Stimulated activated naive CD8-positive, alpha-beta T cell treated with anti-CD3 and anti-CD28 coated beads, Interleukin-15, Interleukin-2, amounts not matched to agents 100 ng/mL and 50 ng/mL, for 24 hours (primary cell): ENCODE data around the gene ARHGEF19.
A peak's percentile ranks its signal among the peaks of the same experiment; 100 is the strongest.
"Not testable (repeated sequence)": the region's sequence is repeated elsewhere in the genome, so short reads cannot be mapped to it uniquely, and the experiment has no call there.

Experiments
- H3K27ac Mint-ChIP-seq: one replicate; pipeline ENCODE4 v1.8.0; 2021; ENCODE audit warnings: mild to moderate bottlenecking, mixed read lengths
- H3K27me3 Mint-ChIP-seq: one replicate; pipeline ENCODE4 v1.8.0; 2021; ENCODE audit warnings: mixed read lengths
- H3K36me3 Mint-ChIP-seq: one replicate; pipeline ENCODE4 v1.8.0; 2021; ENCODE audit warnings: low read depth, mixed read lengths
- H3K4me1 Mint-ChIP-seq: one replicate; pipeline ENCODE4 v1.8.0; 2021; ENCODE audit warnings: low read depth, mixed read lengths
- H3K4me3 Mint-ChIP-seq: one replicate; pipeline ENCODE4 v1.8.0; 2021; ENCODE audit warnings: mild to moderate bottlenecking, mixed read lengths
- H3K9me3 Mint-ChIP-seq: one replicate; pipeline ENCODE4 v1.8.0; 2021; ENCODE audit warnings: mixed read lengths

ARHGEF19 gene

GRCh38 chr1:16168144-16168495, 44.3 kb downstream of the ARHGEF19 start:
- H3K4me3 Mint-ChIP-seq = peak overlapping the region; percentile 17
- H3K36me3 Mint-ChIP-seq, H3K9me3 Mint-ChIP-seq, H3K27me3 Mint-ChIP-seq, H3K27ac Mint-ChIP-seq: not testable (repeated sequence)
- H3K4me1 Mint-ChIP-seq = peaks cover 36% of the 10 kb centered on the region

GRCh38 chr1:16167331-16168143, 44.9 kb downstream of the ARHGEF19 start:
- H3K4me3 Mint-ChIP-seq = peak overlapping the region; percentile 13
- no peaks in the 10 kb centered on the region for H3K36me3 Mint-ChIP-seq
- H3K27me3 Mint-ChIP-seq = peaks cover 4% of the 10 kb centered on the region
- H3K4me1 Mint-ChIP-seq = peaks cover 41% of the 10 kb centered on the region
- H3K9me3 Mint-ChIP-seq = no peaks in the 10 kb centered on the region
- H3K27ac Mint-ChIP-seq = no peak overlapping the region

DNA sequence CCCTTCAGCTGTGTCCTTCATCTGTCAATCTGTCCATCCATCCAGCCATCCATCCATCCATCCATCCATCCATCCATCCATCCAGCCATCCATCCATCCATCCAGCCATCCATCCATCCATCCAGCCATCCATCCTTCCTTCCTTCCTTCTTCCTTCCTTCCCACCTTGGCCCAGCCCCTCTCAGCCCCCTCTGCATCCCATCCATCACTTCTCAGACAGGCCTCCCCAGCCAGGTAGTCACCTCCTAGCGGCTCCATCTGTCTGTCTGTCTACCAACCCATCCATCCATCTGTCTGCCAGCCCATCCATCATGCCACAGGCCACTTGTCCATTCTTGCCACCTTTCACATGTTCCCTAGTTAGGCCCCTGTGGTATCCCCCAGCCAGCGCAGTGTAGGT, 46.3 kb downstream of the ARHGEF19 start:
- Mint-ChIP-seq H3K4me1 (peaks cover 52% of the 10 kb centered on the region), H3K36me3 (no peaks in the 10 kb centered on the region), H3K9me3 (no peaks in the 10 kb centered on the region)

GRCh38 chr1:16165548-16165947, 46.9 kb downstream of the ARHGEF19 start:
- Mint-ChIP-seq H3K9me3 (no peaks in the 10 kb centered on the region), H3K27ac (no peak overlapping the region), H3K27me3 (peaks cover 4% of the 10 kb centered on the region), H3K4me1 (peaks cover 52% of the 10 kb centered on the region), H3K36me3 (no peaks in the 10 kb centered on the region), H3K4me3 (no peak overlapping the region)

More for the DNA sequence above, 46.3 kb downstream of the ARHGEF19 start:
- Mint-ChIP-seq H3K27me3 (peaks cover 4% of the 10 kb centered on the region), H3K4me3 (no peak overlapping the region), H3K27ac (no peak overlapping the region)

- Mint-ChIP-seq H3K27me3 (peaks cover 4% of the 10 kb centered on the region), H3K36me3 (no peaks in the 10 kb centered on the region), H3K4me1 (peaks cover 52% of the 10 kb centered on the region), H3K4me3 (no peak overlapping the region), H3K27ac (no peak overlapping the region), H3K9me3 (no peaks in the 10 kb centered on the region)
These were observed 47.4 kb downstream of the ARHGEF19 start for GRCh38 chr1:16165073-16165364.

DNA sequence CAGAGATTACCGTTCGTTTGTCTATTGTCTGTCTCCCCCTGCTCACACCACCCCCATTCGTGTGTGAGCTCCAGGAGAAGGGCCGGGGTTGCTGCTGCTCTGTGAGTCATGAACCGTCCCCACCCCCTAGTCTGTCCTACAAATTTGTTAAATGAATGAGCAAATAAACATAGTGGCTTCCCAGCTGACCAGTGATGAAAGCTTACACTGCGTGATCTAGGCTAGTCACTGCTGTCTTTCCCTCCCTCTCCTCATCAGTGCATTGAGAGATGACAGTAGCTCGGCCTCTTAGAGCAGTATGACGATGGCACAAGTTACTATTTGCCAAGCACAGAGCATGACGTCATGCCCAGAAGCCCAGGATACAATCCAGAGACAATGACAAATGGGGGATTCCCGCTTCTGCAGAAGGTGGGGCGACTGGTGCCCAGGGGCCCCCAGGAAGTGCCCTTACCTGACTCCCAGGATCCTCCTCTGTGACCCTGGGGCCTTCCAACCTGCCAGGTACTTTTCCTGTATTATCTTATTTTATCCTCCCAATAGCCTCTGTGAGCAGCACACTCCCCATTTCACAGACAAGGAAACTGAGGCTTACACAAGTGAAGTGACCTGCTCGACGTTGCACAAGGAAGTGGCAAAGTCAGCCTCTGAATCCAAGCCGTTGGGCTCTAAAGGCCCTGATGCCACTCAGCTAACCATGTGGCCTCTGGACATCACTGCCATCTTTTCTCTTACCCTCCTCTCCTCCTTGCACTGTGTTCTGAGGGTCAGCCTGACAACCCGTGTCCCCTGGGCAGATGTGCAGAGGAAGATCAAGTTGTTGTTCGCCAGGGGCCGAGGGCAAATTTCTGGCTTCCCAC, 48.0 kb downstream of the ARHGEF19 start:
- no peaks in the 10 kb centered on the region for H3K36me3 Mint-ChIP-seq
- H3K4me1 Mint-ChIP-seq = peaks cover 52% of the 10 kb centered on the region
- H3K27ac Mint-ChIP-seq = peak overlapping the region; percentile 19
- no peak overlapping the region for H3K4me3 Mint-ChIP-seq
- H3K9me3 Mint-ChIP-seq = no peaks in the 10 kb centered on the region
- H3K27me3 Mint-ChIP-seq = peaks cover 4% of the 10 kb centered on the region

GRCh38 chr1:16163608-16164212, 48.7 kb downstream of the ARHGEF19 start:
- H3K27me3 Mint-ChIP-seq, H3K4me3 Mint-ChIP-seq, H3K9me3 Mint-ChIP-seq, H3K36me3 Mint-ChIP-seq: not testable (repeated sequence)
- H3K27ac Mint-ChIP-seq = peak overlapping the region; percentile 21
- peaks cover 46% of the 10 kb centered on the region for H3K4me1 Mint-ChIP-seq

GRCh38 chr1:16162163-16162822, 50.2 kb downstream of the ARHGEF19 start:
- Mint-ChIP-seq H3K27me3 (peaks cover 4% of the 10 kb centered on the region), H3K4me3 (no peak overlapping the region), H3K9me3 (no peaks in the 10 kb centered on the region), H3K4me1 (peaks cover 50% of the 10 kb centered on the region), H3K36me3 (no peaks in the 10 kb centered on the region), H3K27ac (no peak overlapping the region)

- Mint-ChIP-seq H3K4me1 (peaks cover 56% of the 10 kb centered on the region), H3K27me3 (peaks cover 4% of the 10 kb centered on the region), H3K36me3 (no peaks in the 10 kb centered on the region), H3K27ac (no peak overlapping the region), H3K9me3 (no peaks in the 10 kb centered on the region), H3K4me3 (no peak overlapping the region)
These were observed 50.7 kb downstream of the ARHGEF19 start for GRCh38 chr1:16161717-16162116.

GRCh38 chr1:16158993-16159831, 53.2 kb downstream of the ARHGEF19 start:
- peaks cover 2% of the 10 kb centered on the region for H3K27me3 Mint-ChIP-seq
- H3K9me3 Mint-ChIP-seq = no peaks in the 10 kb centered on the region
- no peak overlapping the region for H3K27ac Mint-ChIP-seq
- H3K36me3 Mint-ChIP-seq = no peaks in the 10 kb centered on the region
- H3K4me3 Mint-ChIP-seq = no peak overlapping the region
- peaks cover 63% of the 10 kb centered on the region for H3K4me1 Mint-ChIP-seq

GRCh38 chr1:16158025-16158424, 54.4 kb downstream of the ARHGEF19 start:
- Mint-ChIP-seq H3K27ac (peak overlapping the region; percentile 20), H3K36me3 (no peaks in the 10 kb centered on the region), H3K4me1 (peaks cover 55% of the 10 kb centered on the region), H3K9me3 (no peaks in the 10 kb centered on the region), H3K4me3 (no peak overlapping the region), H3K27me3 (peaks cover 5% of the 10 kb centered on the region)

DNA sequence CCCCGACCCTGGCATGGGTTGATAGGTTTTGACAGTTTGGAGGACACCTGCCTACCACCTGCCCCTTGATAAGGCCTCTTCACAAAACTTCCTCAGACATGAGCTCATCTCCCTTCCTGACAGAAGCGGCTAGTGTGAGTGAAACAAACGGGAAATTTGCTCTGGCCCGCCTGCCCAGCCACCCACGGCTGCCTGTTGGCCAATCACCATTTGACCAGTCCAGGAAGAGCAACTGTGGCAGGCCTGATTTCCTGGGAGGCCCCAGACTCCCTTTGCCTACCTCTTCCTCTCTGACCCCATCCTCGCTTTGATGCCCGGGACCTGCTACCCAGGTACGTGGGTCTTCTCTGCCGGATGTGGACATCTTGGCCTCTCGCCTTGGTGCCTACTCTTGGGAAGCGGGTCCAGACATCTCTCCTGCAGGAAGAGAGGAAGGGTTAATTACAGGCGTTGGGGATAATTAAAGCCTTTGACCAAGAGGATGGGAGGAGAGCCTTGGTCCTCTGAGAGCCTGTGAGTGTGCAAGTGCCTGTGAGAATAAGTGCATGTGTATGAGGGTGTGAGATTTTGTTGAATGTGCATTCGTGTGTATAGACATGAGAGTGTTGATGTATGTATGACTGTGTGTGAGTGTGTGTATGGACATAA, 55.5 kb downstream of the ARHGEF19 start:
- Mint-ChIP-seq H3K36me3 (no peaks in the 10 kb centered on the region), H3K27me3 (peaks cover 7% of the 10 kb centered on the region), H3K9me3 (no peaks in the 10 kb centered on the region), H3K4me1 (peaks cover 47% of the 10 kb centered on the region), H3K27ac (no peak overlapping the region), H3K4me3 (no peak overlapping the region)

DNA sequence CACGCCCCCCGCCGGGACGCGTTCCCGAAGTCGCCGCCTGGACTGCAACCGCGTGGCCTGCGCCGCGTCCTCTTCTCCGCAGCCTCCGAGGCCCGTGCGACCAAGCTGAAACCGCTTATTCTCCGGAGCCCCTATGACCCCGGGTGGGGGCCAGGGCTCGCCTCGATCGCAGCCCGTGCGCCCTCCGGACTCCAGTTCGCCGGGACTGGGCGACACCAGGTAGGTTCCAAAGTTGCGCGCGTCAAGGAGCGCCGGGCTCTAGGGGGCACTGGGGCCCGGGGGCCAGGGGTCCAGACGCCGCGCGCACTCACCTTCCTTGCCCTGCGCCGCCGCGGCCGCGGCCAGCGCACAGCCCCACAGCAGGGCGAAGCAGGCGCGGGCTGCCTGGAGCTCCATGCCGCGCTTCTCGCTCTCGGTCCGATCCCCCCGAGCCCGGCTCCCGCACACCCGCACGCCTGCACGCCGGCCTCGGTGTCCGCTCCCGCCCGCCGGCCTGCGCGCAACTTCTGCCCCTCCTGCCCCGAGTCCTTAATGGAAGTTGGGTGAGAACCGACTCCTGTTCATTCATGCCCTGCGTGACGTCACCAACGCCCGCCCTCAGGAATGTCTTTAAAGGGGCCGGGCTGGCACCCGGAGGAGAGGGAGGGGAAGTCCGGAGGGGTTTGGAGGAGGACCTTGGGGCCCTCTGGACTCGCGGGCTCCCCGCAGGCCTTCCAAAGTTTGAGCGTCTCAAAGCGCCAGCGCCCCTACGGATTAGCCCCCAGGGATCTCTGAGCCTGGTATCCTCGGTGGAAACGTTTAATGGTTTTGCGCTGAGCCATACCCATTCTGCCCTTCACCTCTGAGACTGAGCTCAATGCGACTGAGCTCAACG, 56.7 kb downstream of the ARHGEF19 start, which contains the start of gene EPHA2:
Gene EPHA2, minus strand, starts transcription at position 533 of the 874 bp plus-strand sequence. Its CDS starts 137 bp downstream, at position 396.
- Mint-ChIP-seq H3K9me3 (no peaks in the 10 kb centered on the region), H3K4me1 (peaks cover 41% of the 10 kb centered on the region), H3K27me3 (peaks cover 10% of the 10 kb centered on the region), H3K4me3 (peak within 1 kb of the TSS; percentile 37), H3K36me3 (no peaks in the 10 kb centered on the region), H3K27ac (no peak within 1 kb of the TSS)
